GM21717 (cell line): ENCODE measurements around the gene OCRL.

Experiments
- ATAC-seq: cut with Tn5 transposase; IDR thresholded peaks from one replicate; pipeline ENCODE4 v1.9.1; 2021; ENCODE audit warnings: mild to moderate bottlenecking, moderate library complexity; ENCODE audit not compliant: unreplicated experiment

OCRL gene

GRCh38 chrX:129585167-129585566, 45.1 kb downstream of the OCRL start:
- no peak for ATAC-seq

GRCh38 chrX:129585691-129586090, 45.6 kb downstream of the OCRL start:
- ATAC-seq = no peak

- ATAC-seq = no peak
Measured at GRCh38 chrX:129586446-129586845, 46.4 kb downstream of the OCRL start.

- no peak for ATAC-seq
Measured at GRCh38 chrX:129590596-129590995, 50.5 kb downstream of the OCRL start.

- no peak for ATAC-seq
Measured at GRCh38 chrX:129593137-129593536, 53.1 kb downstream of the OCRL start.

GRCh38 chrX:129594781-129595180, 54.7 kb downstream of the OCRL start:
- ATAC-seq = no peak

- ATAC-seq = no peak
Measured at GRCh38 chrX:129596077-129596476, 56.0 kb downstream of the OCRL start.

GRCh38 chrX:129597905-129598304, 57.8 kb downstream of the OCRL start:
- no peak for ATAC-seq

- no peak for ATAC-seq
Measured at GRCh38 chrX:129599499-129599898, 59.4 kb downstream of the OCRL start.

- ATAC-seq = no peak
Measured at GRCh38 chrX:129599996-129600395, 59.9 kb downstream of the OCRL start.

- ATAC-seq = no peak
Measured at GRCh38 chrX:129600981-129601424, 60.9 kb downstream of the OCRL start.

- no peak for ATAC-seq
Measured at GRCh38 chrX:129606918-129607317, 66.9 kb downstream of the OCRL start.

- ATAC-seq = no peak
Measured at GRCh38 chrX:129608496-129608895, 68.4 kb downstream of the OCRL start.

- no peak for ATAC-seq
Measured at GRCh38 chrX:129609395-129609794, 69.3 kb downstream of the OCRL start.

GRCh38 chrX:129612396-129612795, 72.3 kb downstream of the OCRL start:
- no peak for ATAC-seq

- ATAC-seq = no peak
Measured at GRCh38 chrX:129613596-129613995, 73.5 kb downstream of the OCRL start.

- no peak for ATAC-seq
Measured at GRCh38 chrX:129614481-129615255, 74.6 kb downstream of the OCRL start.

- ATAC-seq = no peak
Measured at GRCh38 chrX:129617420-129617819, 77.4 kb downstream of the OCRL start.

- ATAC-seq = no peak
Measured at GRCh38 chrX:129618997-129619396, 78.9 kb downstream of the OCRL start.

- no peak for ATAC-seq
Measured at GRCh38 chrX:129622757-129623301, 82.8 kb downstream of the OCRL start.

- no peak for ATAC-seq
Measured at GRCh38 chrX:129626026-129626425, 86.0 kb downstream of the OCRL start.

GRCh38 chrX:129629837-129630236, 89.8 kb downstream of the OCRL start:
- no peak for ATAC-seq

GRCh38 chrX:129631849-129632248, 91.8 kb downstream of the OCRL start:
- ATAC-seq = no peak
